HepG2 (cell line): ENCODE results near the gene IL17RB. TPM values are rescaled to one million over a fixed set of nuclear protein-coding genes. Genes with fewer than 3 reads are reported as not detected.

Source experiments
- AKNA ChIP-seq: sonication (generic); formaldehyde crosslinking; IDR thresholded peaks from 2 replicates; pipeline ENCODE4 v1.4.0; 2020; ENCODE audit warnings: missing genetic modification reagents, borderline replicate concordance
- CBFB ChIP-seq: sonication (generic); formaldehyde crosslinking; IDR thresholded peaks from 2 replicates; pipeline ENCODE4 v1.4.0; 2020; ENCODE audit warnings: missing genetic modification reagents
- DMAP1 ChIP-seq: IDR thresholded peaks from 2 replicates; pipeline ENCODE4 v1.6.1; 2016
- ELF3 ChIP-seq: IDR thresholded peaks from 2 replicates; pipeline ENCODE4 v1.6.1; 2016; ENCODE audit warnings: missing genetic modification reagents, missing compliant biosample characterization
- HDAC1 ChIP-seq: sonication (generic); formaldehyde crosslinking; IDR thresholded peaks from 2 replicates; pipeline ENCODE4 v1.5.1; 2020; ENCODE audit warnings: mild to moderate bottlenecking, missing genetic modification reagents
- MAF1 ChIP-seq: sonication (generic); formaldehyde crosslinking; IDR thresholded peaks from 2 replicates; pipeline ENCODE4 v1.5.0; 2020; ENCODE audit warnings: missing genetic modification reagents, borderline replicate concordance
- NKX3-1 ChIP-seq: sonication (generic); formaldehyde crosslinking; IDR thresholded peaks from 2 replicates; pipeline ENCODE4 v1.5.0; 2020; ENCODE audit warnings: missing genetic modification reagents
- SKI ChIP-seq: fragments of 450-650 bp; IDR thresholded peaks from one replicate; pipeline ENCODE4 v1.6.1; 2018; ENCODE audit warnings: mild to moderate bottlenecking; ENCODE audit not compliant: partially characterized antibody
- ZC3H4 ChIP-seq: sonication (generic); formaldehyde crosslinking; IDR thresholded peaks from 2 replicates; pipeline ENCODE4 v1.4.0; 2020; ENCODE audit warnings: missing genetic modification reagents, borderline replicate concordance
- ZNF232 ChIP-seq: sonication (generic); formaldehyde crosslinking; IDR thresholded peaks from 2 replicates; pipeline ENCODE4 v1.4.0; 2020; ENCODE audit warnings: missing genetic modification reagents, borderline replicate concordance
- ZNF264 ChIP-seq: sonication (generic); formaldehyde crosslinking; IDR thresholded peaks from 2 replicates; pipeline ENCODE4 v1.4.0; 2020; ENCODE audit warnings: missing genetic modification reagents
- ZNF652 ChIP-seq: IDR thresholded peaks from 2 replicates; pipeline ENCODE4 v1.6.1; 2016; ENCODE audit warnings: low read depth, borderline replicate concordance
- polyA plus RNA-seq, 8 experiments: library from polyadenylated mRNA; depleted of rRNA in 3 of 8; stranded (reverse) in 7 of 8; unstranded in 1 of 8; fragments of >200 nt; fragmentation: Illumina TruSeq in 4 of 8; extraction: Trizol in 4 of 8; gene quantifications; 2 replicates each; pipeline versions ENCODE4 v1.2.1 to v1.2.3, GENCODE V29; 2011 to 2016; ENCODE audit warnings: low read depth in 4 of 8, missing spikeins in 1 of 8, mixed read lengths in 1 of 8; ENCODE audit not compliant: insufficient read depth in 1 of 8
- total RNA-seq, 5 experiments: library from RNA; depleted of rRNA; stranded (reverse); fragments of >200 nt; fragmentation: Illumina TruSeq; extraction: Trizol; gene quantifications; 2 replicates each; pipeline ENCODE4 v1.2.3, GENCODE V29; 2016; ENCODE audit warnings: low read depth in 1 of 5
- TF ChIP-seq, protein P1 (sequence below): sonication (generic); formaldehyde crosslinking; IDR thresholded peaks from 2 replicates; pipeline ENCODE4 v1.4.0; 2020; ENCODE audit warnings: mild to moderate bottlenecking, missing genetic modification reagents
- TF ChIP-seq, protein P2 (sequence below): sonication (generic); formaldehyde crosslinking; IDR thresholded peaks from 2 replicates; pipeline ENCODE4 v1.4.0; 2020; ENCODE audit warnings: missing genetic modification reagents, mild to moderate bottlenecking, borderline replicate concordance
- TF ChIP-seq, protein P3 (sequence below): sonication (generic); formaldehyde crosslinking; IDR thresholded peaks from 2 replicates; pipeline ENCODE4 v1.5.0; 2020; ENCODE audit warnings: missing genetic modification reagents
- TF ChIP-seq, protein P4 (sequence below): IDR thresholded peaks from 2 replicates; pipeline ENCODE4 v1.6.1; 2016; ENCODE audit warnings: low read depth, borderline replicate concordance

The IL17RB gene
- total and polyA plus RNA-seq, 2 of the 13 experiments (the other 11 are each of a cell fraction or from before 2014, with no cell fraction given) = 130 to 190 TPM

DNA sequence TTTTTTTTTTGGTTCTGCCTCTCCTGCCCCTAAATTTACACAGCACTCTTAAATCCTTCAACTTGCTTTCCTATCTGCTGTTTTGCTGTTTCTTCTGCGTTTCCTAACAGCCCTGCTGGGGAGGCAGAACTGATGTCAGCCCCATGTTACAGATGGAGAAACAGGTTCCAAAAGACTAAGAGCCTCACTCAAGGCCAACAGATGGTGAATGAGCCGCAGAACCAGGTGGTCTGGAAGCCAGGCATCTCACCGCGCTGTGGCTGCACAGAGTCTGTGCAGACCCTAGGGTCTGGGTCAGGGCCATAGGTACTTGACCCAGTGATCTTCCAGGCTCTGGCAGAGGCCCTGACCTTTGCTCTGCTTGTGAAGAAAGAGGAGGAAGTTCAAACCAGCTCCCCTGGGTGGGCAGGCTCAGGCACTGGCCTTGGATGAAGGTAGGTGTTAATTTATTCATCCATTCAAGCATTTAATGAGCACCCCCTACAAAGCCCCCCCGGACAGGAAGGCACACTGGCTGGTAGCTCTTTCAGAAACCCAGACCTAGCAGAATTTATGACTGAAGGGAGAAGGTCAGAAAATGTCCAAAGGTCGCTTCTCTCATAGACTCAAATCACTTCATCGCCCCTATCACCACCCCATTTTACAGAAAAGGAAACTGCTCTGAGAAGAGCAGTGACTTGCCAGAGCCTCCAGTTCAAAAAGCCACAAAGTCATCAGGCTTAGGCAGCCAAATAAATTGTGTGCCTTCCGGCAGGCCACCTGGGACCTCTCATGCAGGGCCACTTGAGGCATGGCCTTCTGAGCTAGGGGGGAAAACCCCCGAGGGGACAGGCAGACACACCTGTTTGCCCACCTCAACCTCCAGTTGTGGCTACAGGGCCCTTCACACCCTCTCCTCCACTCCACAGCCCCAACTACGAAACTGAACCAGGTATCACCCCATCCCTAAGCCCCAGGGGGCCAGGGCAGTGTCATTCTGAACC is 2.9 kb upstream of the IL17RB start (continued):
- TF ChIP-seq HDAC1 (CRISPR knock-in tag) (peak; percentile 55), ELF3 (CRISPR knock-in tag) (peak; percentile 73; the same call in 1 of the 2 replicates), AKNA (0 out of 2 replicates have a peak, but pooled peaks have one; percentile 9), SKI (peak; percentile 25), ZNF652 (CRISPR knock-in tag) (no peak), CBFB (CRISPR knock-in tag) (0 out of 2 replicates have a peak, but pooled peaks have one; percentile 7), NKX3-1 (0 out of 2 replicates have a peak, but pooled peaks have one; percentile 18), MAF1 (CRISPR knock-in tag) (no peak), ZC3H4 (peak; percentile 88; the same call in 1 of the 2 replicates), DMAP1 (CRISPR knock-in tag) (peak; percentile 20; the same call in 1 of the 2 replicates), ZNF264 (CRISPR knock-in tag) (0 out of 2 replicates have a peak, but pooled peaks have one; percentile 67), ZNF232 (CRISPR knock-in tag) (peak; percentile 48; the same call in 1 of the 2 replicates)
- TF ChIP-seq, protein P1, sequence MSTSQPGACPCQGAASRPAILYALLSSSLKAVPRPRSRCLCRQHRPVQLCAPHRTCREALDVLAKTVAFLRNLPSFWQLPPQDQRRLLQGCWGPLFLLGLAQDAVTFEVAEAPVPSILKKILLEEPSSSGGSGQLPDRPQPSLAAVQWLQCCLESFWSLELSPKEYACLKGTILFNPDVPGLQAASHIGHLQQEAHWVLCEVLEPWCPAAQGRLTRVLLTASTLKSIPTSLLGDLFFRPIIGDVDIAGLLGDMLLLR (CRISPR knock-in tag) = peak; percentile 57; the same call in 1 of the 2 replicates
- TF ChIP-seq, protein P2, sequence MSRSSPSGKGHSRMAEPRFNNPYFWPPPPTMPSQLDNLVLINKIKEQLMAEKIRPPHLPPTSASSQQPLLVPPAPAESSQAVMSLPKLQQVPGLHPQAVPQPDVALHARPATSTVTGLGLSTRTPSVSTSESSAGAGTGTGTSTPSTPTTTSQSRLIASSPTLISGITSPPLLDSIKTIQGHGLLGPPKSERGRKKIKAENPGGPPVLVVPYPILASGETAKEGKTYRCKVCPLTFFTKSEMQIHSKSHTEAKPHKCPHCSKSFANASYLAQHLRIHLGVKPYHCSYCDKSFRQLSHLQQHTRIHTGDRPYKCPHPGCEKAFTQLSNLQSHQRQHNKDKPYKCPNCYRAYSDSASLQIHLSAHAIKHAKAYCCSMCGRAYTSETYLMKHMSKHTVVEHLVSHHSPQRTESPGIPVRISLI (CRISPR knock-in tag) = peak; percentile 82; the same call in 1 of the 2 replicates
- TF ChIP-seq, protein P3, sequence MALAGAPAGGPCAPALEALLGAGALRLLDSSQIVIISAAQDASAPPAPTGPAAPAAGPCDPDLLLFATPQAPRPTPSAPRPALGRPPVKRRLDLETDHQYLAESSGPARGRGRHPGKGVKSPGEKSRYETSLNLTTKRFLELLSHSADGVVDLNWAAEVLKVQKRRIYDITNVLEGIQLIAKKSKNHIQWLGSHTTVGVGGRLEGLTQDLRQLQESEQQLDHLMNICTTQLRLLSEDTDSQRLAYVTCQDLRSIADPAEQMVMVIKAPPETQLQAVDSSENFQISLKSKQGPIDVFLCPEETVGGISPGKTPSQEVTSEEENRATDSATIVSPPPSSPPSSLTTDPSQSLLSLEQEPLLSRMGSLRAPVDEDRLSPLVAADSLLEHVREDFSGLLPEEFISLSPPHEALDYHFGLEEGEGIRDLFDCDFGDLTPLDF = 0 out of 2 replicates have a peak, but pooled peaks have one; percentile 51
- TF ChIP-seq, protein P4, sequence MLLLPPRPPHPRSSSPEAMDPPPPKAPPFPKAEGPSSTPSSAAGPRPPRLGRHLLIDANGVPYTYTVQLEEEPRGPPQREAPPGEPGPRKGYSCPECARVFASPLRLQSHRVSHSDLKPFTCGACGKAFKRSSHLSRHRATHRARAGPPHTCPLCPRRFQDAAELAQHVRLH (CRISPR knock-in tag) = peak; percentile 19; the same call in 1 of the 2 replicates
